HEK293 (cell line): ENCODE data around the gene NDST1.

Experiments used
- SALL2 ChIP-seq: fragments of 450-650 bp; formaldehyde crosslinking; IDR thresholded peaks from 2 replicates; pipeline ENCODE4 v1.5.0; 2017; ENCODE audit warnings: missing biosample characterization, mild to moderate bottlenecking, missing genetic modification characterization, borderline replicate concordance
- ZFP3 ChIP-seq: fragments of 450-650 bp; formaldehyde crosslinking; IDR thresholded peaks from 2 replicates; pipeline ENCODE4 v1.5.1; 2016; ENCODE audit warnings: low read depth, missing biosample characterization, missing genetic modification characterization
- ZNF114 ChIP-seq: fragments of 450-650 bp; formaldehyde crosslinking; IDR thresholded peaks from 2 replicates; pipeline ENCODE4 v1.5.0; 2017; ENCODE audit warnings: missing biosample characterization, missing genetic modification characterization
- ZNF132 ChIP-seq: fragments of 450-650 bp; formaldehyde crosslinking; IDR thresholded peaks from 2 replicates; pipeline ENCODE4 v1.5.1; 2017; ENCODE audit warnings: missing biosample characterization, missing genetic modification characterization, borderline replicate concordance
- ZNF16 ChIP-seq: fragments of 450-650 bp; formaldehyde crosslinking; IDR thresholded peaks from 2 replicates; pipeline ENCODE4 v1.5.1; 2016; ENCODE audit warnings: low read depth, missing biosample characterization, missing genetic modification characterization
- ZNF184 ChIP-seq: fragments of 450-650 bp; IDR thresholded peaks from 2 replicates; pipeline ENCODE4 v1.5.1; 2018; ENCODE audit warnings: missing biosample characterization, mild to moderate bottlenecking, missing genetic modification characterization
- ZNF2 ChIP-seq: fragments of 450-650 bp; formaldehyde crosslinking; IDR thresholded peaks from 2 replicates; pipeline ENCODE4 v1.5.1; 2016; ENCODE audit warnings: missing biosample characterization, missing genetic modification characterization
- ZNF239 ChIP-seq: fragments of 450-650 bp; formaldehyde crosslinking; IDR thresholded peaks from 2 replicates; pipeline ENCODE4 v1.5.1; 2016; ENCODE audit warnings: missing biosample characterization, missing genetic modification characterization
- ZNF24 ChIP-seq: fragments of 450-650 bp; formaldehyde crosslinking; IDR thresholded peaks from 2 replicates; pipeline ENCODE4 v1.5.1; 2016; ENCODE audit warnings: missing biosample characterization, missing genetic modification characterization
- ZNF302 ChIP-seq: fragments of 450-650 bp; formaldehyde crosslinking; IDR thresholded peaks from 2 replicates; pipeline ENCODE4 v1.5.1; 2016; ENCODE audit warnings: missing biosample characterization, missing genetic modification characterization, low read depth
- ZNF404 ChIP-seq: fragments of 450-650 bp; formaldehyde crosslinking; IDR thresholded peaks from 2 replicates; pipeline ENCODE4 v1.5.1; 2017; ENCODE audit warnings: missing biosample characterization, missing genetic modification characterization
- ZNF449 ChIP-seq: fragments of 450-650 bp; formaldehyde crosslinking; IDR thresholded peaks from 2 replicates; pipeline ENCODE4 v1.5.1; 2017; ENCODE audit warnings: missing biosample characterization, mild to moderate bottlenecking, missing genetic modification characterization, moderate library complexity
- ZNF580 ChIP-seq: fragments of 450-650 bp; formaldehyde crosslinking; IDR thresholded peaks from 2 replicates; pipeline ENCODE4 v1.5.1; 2016; ENCODE audit warnings: missing biosample characterization, missing genetic modification characterization
- ZNF658 ChIP-seq: fragments of 450-650 bp; formaldehyde crosslinking; IDR thresholded peaks from 2 replicates; pipeline ENCODE4; 2016; ENCODE audit warnings: missing biosample characterization, missing genetic modification characterization
- ZNF664 ChIP-seq: fragments of 450-650 bp; formaldehyde crosslinking; IDR thresholded peaks from 2 replicates; pipeline ENCODE4 v1.5.1; 2016; ENCODE audit warnings: missing biosample characterization, missing genetic modification characterization
- ZNF704 ChIP-seq: fragments of 450-650 bp; formaldehyde crosslinking; IDR thresholded peaks from 2 replicates; pipeline ENCODE4 v1.5.1; 2016; ENCODE audit warnings: missing biosample characterization, missing genetic modification characterization
- ZNF707 ChIP-seq: fragments of 450-650 bp; formaldehyde crosslinking; IDR thresholded peaks from 2 replicates; pipeline ENCODE4 v1.5.1; 2016; ENCODE audit warnings: missing biosample characterization, missing genetic modification characterization
- ZSCAN16 ChIP-seq: fragments of 450-650 bp; formaldehyde crosslinking; IDR thresholded peaks from 2 replicates; pipeline ENCODE4 v1.5.1; 2016; ENCODE audit warnings: missing biosample characterization, missing genetic modification characterization
- TF ChIP-seq, protein P1 (sequence below): fragments of 450-650 bp; formaldehyde crosslinking; IDR thresholded peaks from 2 replicates; pipeline ENCODE4 v1.5.1; 2016; ENCODE audit warnings: missing biosample characterization, missing genetic modification characterization
- TF ChIP-seq, protein P2 (sequence below): fragments of 450-650 bp; formaldehyde crosslinking; IDR thresholded peaks from 2 replicates; pipeline ENCODE4 v1.5.1; 2016; ENCODE audit warnings: missing biosample characterization, missing genetic modification characterization
- TF ChIP-seq, protein P3 (sequence below): fragments of 450-650 bp; formaldehyde crosslinking; IDR thresholded peaks from 2 replicates; pipeline ENCODE4 v1.5.1; 2016; ENCODE audit warnings: missing biosample characterization, missing genetic modification characterization
- TF ChIP-seq, protein P4 (sequence below): fragments of 450-650 bp; formaldehyde crosslinking; IDR thresholded peaks from 2 replicates; pipeline ENCODE4 v1.5.1; 2016; ENCODE audit warnings: missing biosample characterization, missing genetic modification characterization
- TF ChIP-seq, protein P5 (sequence below): fragments of 450-650 bp; formaldehyde crosslinking; IDR thresholded peaks from 2 replicates; pipeline ENCODE4 v1.5.1; 2016; ENCODE audit warnings: missing biosample characterization, missing genetic modification characterization

NDST1 gene

DNA sequence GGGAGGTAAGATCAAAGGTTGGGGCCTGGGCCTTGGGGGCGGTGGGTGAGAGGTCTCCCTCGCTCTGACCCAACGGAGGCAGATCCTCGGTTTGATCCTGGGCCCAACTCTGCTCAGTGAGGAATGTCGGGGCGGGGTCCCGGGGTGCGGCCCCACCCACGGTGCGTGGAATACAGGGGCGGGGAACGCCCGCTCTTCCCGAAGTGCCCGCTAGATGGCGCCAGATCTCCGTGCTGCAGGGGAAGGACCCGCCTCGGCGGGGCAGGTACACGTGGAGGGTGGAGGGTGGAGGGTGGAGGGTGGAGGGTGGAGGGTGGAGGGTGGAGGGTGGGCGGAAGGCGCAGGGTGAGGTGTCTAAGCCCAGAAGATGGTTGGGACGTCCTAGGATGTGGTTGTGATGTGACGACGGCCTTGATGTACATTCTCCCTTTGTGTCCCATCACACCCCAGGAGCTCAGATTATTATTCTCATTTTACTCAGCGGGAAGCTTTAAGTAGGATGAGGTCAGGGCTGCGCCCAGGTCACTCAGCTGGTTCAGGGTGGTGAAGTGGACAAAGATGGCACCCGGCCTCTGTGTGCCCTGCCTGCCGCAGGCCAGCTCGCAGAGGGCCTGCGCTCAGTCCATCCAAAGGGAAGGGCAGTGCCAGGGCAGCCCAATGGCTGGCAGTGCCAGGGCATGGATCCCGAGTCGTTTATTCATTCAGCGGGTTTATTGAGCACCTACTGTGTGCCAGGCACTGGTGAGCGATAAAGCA, 49.0 kb upstream of the NDST1 start (continued):
- TF ChIP-seq, protein P1, sequence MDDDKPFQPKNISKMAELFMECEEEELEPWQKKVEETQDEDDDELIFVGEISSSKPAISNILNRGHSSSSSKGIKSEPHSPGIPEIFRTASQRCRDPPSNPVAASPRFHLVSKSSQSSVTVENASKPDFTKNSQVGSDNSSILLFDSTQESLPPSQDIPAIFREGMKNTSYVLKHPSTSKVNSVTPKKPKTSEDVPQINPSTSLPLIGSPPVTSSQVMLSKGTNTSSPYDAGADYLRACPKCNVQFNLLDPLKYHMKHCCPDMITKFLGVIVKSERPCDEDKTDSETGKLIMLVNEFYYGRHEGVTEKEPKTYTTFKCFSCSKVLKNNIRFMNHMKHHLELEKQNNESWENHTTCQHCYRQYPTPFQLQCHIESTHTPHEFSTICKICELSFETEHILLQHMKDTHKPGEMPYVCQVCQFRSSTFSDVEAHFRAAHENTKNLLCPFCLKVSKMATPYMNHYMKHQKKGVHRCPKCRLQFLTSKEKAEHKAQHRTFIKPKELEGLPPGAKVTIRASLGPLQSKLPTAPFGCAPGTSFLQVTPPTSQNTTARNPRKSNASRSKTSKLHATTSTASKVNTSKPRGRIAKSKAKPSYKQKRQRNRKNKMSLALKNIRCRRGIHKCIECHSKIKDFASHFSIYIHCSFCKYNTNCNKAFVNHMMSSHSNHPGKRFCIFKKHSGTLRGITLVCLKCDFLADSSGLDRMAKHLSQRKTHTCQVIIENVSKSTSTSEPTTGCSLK (tag by site-specific recombination) = no peak
- TF ChIP-seq ZNF2 (tag by site-specific recombination) = no peak
- no peak for TF ChIP-seq ZNF184
- TF ChIP-seq, protein P2, sequence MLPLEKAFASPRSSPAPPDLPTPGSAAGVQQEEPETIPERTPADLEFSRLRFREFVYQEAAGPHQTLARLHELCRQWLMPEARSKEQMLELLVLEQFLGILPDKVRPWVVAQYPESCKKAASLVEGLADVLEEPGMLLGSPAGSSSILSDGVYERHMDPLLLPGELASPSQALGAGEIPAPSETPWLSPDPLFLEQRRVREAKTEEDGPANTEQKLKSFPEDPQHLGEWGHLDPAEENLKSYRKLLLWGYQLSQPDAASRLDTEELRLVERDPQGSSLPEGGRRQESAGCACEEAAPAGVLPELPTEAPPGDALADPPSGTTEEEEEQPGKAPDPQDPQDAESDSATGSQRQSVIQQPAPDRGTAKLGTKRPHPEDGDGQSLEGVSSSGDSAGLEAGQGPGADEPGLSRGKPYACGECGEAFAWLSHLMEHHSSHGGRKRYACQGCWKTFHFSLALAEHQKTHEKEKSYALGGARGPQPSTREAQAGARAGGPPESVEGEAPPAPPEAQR (tag by site-specific recombination) = no peak
- TF ChIP-seq, protein P3, sequence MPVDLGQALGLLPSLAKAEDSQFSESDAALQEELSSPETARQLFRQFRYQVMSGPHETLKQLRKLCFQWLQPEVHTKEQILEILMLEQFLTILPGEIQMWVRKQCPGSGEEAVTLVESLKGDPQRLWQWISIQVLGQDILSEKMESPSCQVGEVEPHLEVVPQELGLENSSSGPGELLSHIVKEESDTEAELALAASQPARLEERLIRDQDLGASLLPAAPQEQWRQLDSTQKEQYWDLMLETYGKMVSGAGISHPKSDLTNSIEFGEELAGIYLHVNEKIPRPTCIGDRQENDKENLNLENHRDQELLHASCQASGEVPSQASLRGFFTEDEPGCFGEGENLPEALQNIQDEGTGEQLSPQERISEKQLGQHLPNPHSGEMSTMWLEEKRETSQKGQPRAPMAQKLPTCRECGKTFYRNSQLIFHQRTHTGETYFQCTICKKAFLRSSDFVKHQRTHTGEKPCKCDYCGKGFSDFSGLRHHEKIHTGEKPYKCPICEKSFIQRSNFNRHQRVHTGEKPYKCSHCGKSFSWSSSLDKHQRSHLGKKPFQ (tag by site-specific recombination) = no peak
- no peak for TF ChIP-seq ZNF658
- no peak for TF ChIP-seq ZNF449 (tag by site-specific recombination)
- TF ChIP-seq, protein P4, sequence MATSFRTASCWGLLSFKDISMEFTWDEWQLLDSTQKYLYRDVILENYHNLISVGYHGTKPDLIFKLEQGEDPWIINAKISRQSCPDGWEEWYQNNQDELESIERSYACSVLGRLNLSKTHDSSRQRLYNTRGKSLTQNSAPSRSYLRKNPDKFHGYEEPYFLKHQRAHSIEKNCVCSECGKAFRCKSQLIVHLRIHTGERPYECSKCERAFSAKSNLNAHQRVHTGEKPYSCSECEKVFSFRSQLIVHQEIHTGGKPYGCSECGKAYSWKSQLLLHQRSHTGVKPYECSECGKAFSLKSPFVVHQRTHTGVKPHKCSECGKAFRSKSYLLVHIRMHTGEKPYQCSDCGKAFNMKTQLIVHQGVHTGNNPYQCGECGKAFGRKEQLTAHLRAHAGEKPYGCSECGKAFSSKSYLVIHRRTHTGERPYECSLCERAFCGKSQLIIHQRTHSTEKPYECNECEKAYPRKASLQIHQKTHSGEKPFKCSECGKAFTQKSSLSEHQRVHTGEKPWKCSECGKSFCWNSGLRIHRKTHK = no peak
- no peak for TF ChIP-seq ZNF704 (tag by site-specific recombination)
- no peak for TF ChIP-seq ZFP3 (tag by site-specific recombination)
- TF ChIP-seq ZNF664 (tag by site-specific recombination) = peak; percentile 96
- no peak for TF ChIP-seq SALL2 (tag by site-specific recombination)
- no peak for TF ChIP-seq ZNF132 (tag by site-specific recombination)
- TF ChIP-seq ZNF24 (tag by site-specific recombination) = no peak
- TF ChIP-seq ZSCAN16 (tag by site-specific recombination) = no peak
- TF ChIP-seq ZNF239 (tag by site-specific recombination) = no peak
- TF ChIP-seq, protein P5, sequence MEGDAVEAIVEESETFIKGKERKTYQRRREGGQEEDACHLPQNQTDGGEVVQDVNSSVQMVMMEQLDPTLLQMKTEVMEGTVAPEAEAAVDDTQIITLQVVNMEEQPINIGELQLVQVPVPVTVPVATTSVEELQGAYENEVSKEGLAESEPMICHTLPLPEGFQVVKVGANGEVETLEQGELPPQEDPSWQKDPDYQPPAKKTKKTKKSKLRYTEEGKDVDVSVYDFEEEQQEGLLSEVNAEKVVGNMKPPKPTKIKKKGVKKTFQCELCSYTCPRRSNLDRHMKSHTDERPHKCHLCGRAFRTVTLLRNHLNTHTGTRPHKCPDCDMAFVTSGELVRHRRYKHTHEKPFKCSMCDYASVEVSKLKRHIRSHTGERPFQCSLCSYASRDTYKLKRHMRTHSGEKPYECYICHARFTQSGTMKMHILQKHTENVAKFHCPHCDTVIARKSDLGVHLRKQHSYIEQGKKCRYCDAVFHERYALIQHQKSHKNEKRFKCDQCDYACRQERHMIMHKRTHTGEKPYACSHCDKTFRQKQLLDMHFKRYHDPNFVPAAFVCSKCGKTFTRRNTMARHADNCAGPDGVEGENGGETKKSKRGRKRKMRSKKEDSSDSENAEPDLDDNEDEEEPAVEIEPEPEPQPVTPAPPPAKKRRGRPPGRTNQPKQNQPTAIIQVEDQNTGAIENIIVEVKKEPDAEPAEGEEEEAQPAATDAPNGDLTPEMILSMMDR = peak; percentile 75
- TF ChIP-seq ZNF580 (tag by site-specific recombination) = no peak
- TF ChIP-seq ZNF707 (tag by site-specific recombination) = no peak
- TF ChIP-seq ZNF302 (tag by site-specific recombination) = no peak
- no peak for TF ChIP-seq ZNF404
- TF ChIP-seq ZNF16 = no peak
- no peak for TF ChIP-seq ZNF114
- TF ChIP-seq, all 188 proteins: peak for 24
